K562 (cell line): ENCODE results near the gene MYOZ2. TPM values are rescaled to one million over a fixed set of nuclear protein-coding genes. Genes with fewer than 3 reads are reported as not detected.

ENCODE experiments used
- ATAC-seq: fragments of 200-7000 bp; cut with Tn5 transposase; 3 replicates; pipeline ENCODE4 v1.9.1; 2020; ENCODE audit warnings: moderate library complexity
- BruUV-seq: library from RNA; stranded (reverse); fragments of 400-500 nt; replicated peaks from 2 replicates; lab custom pipeline; 2021; lab: Mats Ljungman, UMichigan
- CTCF ChIA-PET: fragments of 300-600 bp; formaldehyde crosslinking; extraction: SDS; loops from one replicate; lab custom pipeline; 2021; ENCODE audit warnings: low intra/inter-chr PET ratio; lab: Yijun Ruan, JAX
- POLR2A ChIA-PET: fragments of 300-600, 350-650 bp; sonication (Branson Sonifier 250); formaldehyde crosslinking; extraction: SDS; loops from one replicate; lab custom pipeline; 2021; ENCODE audit warnings: antibody characterized with exemption, inconsistent platforms; lab: Yijun Ruan, JAX
- DNase-seq, 4 experiments: peaks; one replicate each; pipeline versions ENCODE4 v3.0.0 to v3.0.0-alpha.2; 2011 to 2018; ENCODE audit warnings: low spot score in 3 of 4, mixed read lengths in 3 of 4; ENCODE audit errors: extremely low read depth in 1 of 4
- FAIRE-seq: peaks from 2 replicates; lab custom pipeline; 2011; peaks lifted over from hg19 to GRCh38; lab: Jason Lieb, UNC
- H2AFZ ChIP-seq: 2 replicates; pipeline ENCODE4 v1.6.0; 2011; ENCODE audit warnings: low read depth, low read length, control low read depth, inconsistent platforms
- H3K27ac ChIP-seq: fragments of 200-600 bp; 3 replicates; pipeline ENCODE4 v1.8.0; 2011; ENCODE audit warnings: low read depth, mild to moderate bottlenecking, control low read depth, inconsistent platforms, low read length, moderate library complexity, mixed read lengths; ENCODE audit errors: extremely low read depth
- H3K27me3 ChIP-seq, 2 experiments: fragments of 300-600 bp in 1 of 2; 2 replicates in 1 of 2; 3 replicates in 1 of 2; pipeline versions ENCODE4 v1.6.0 to v1.8.0; 2011; ENCODE audit warnings: inconsistent platforms in 2 of 2, low read length in 2 of 2, mild to moderate bottlenecking in 1 of 2, mixed read lengths in 1 of 2, moderate library complexity in 1 of 2; ENCODE audit not compliant: control insufficient read depth in 2 of 2, insufficient read depth in 2 of 2
- H3K36me3 ChIP-seq: fragments of 300-600 bp; 3 replicates; pipeline ENCODE4 v1.8.0; 2011; ENCODE audit warnings: mild to moderate bottlenecking, low read length, inconsistent platforms; ENCODE audit not compliant: control insufficient read depth, insufficient read depth
- H3K4me1 ChIP-seq, 2 experiments: fragments of 200-600 bp in 1 of 2; replicated peaks in 1 of 2; 2 replicates in 1 of 2; 3 replicates in 1 of 2; pipeline versions ENCODE4 v1.5.1 to v1.8.0; 2011; ENCODE audit warnings: inconsistent platforms in 2 of 2, low read length in 2 of 2, mild to moderate bottlenecking in 1 of 2, mixed read lengths in 1 of 2, moderate library complexity in 1 of 2; ENCODE audit not compliant: control insufficient read depth in 2 of 2, insufficient read depth in 2 of 2
- H3K4me2 ChIP-seq: 2 replicates; pipeline ENCODE4 v1.6.1; 2011; ENCODE audit warnings: low read length, control low read depth, inconsistent platforms, mixed read lengths; ENCODE audit not compliant: insufficient read depth
- H3K4me3 ChIP-seq: fragments of 200-600 bp; sonication (generic), shearing (Covaris generic); 2 replicates; pipeline ENCODE4 v1.5.1; 2016; ENCODE audit warnings: control low read depth, inconsistent platforms
- H3K79me2 ChIP-seq: fragments of 200-600 bp; 3 replicates; pipeline ENCODE4 v1.8.0; 2011; ENCODE audit warnings: low read length, inconsistent platforms; ENCODE audit not compliant: control insufficient read depth, insufficient read depth
- H3K9ac ChIP-seq, 2 experiments: 2 replicates each; pipeline versions ENCODE4 v1.6.0 to v1.6.1; 2011; ENCODE audit warnings: low read depth in 2 of 2, low read length in 2 of 2, control low read depth in 1 of 2, inconsistent platforms in 1 of 2, mild to moderate bottlenecking in 1 of 2, mixed read lengths in 1 of 2; ENCODE audit not compliant: insufficient read depth in 1 of 2
- H3K9me1 ChIP-seq: one replicate; pipeline ENCODE4 v1.6.0; 2011; ENCODE audit warnings: inconsistent platforms, mild to moderate bottlenecking, low read length, moderate library complexity; ENCODE audit not compliant: control insufficient read depth, insufficient read depth
- H3K9me3 ChIP-seq: replicated peaks from 2 replicates; pipeline ENCODE4 v1.5.1; 2011; ENCODE audit warnings: low read depth, low read length, inconsistent platforms; ENCODE audit not compliant: control insufficient read depth, insufficient read depth
- H4K20me1 ChIP-seq: replicated peaks from 2 replicates; pipeline ENCODE4 v1.6.1; 2011; ENCODE audit warnings: low read length, inconsistent platforms, mixed read lengths; ENCODE audit not compliant: control insufficient read depth, insufficient read depth
- ARID2 ChIP-seq: fragments of 450-650 bp; IDR thresholded peaks from 2 replicates; pipeline ENCODE4 v1.6.1; 2017; ENCODE audit warnings: antibody characterized with exemption, mild to moderate bottlenecking
- CCNT2 ChIP-seq: IDR thresholded peaks from 2 replicates; pipeline ENCODE4 v1.6.1; 2011; ENCODE audit warnings: borderline replicate concordance, low read depth, mild to moderate bottlenecking, moderate library complexity, mixed read lengths, low read length; ENCODE audit not compliant: insufficient read length; ENCODE audit errors: extremely low read depth
- JUND ChIP-seq, 2 experiments: IDR thresholded peaks; 2 replicates in 1 of 2; 3 replicates in 1 of 2; pipeline ENCODE4 v1.6.1; 2011; ENCODE audit warnings: borderline replicate concordance in 2 of 2, low read depth in 2 of 2, low read length in 2 of 2, improper control_type of control experiment in 1 of 2, missing biosample characterization in 1 of 2, missing genetic modification characterization in 1 of 2, missing genetic modification reagents in 1 of 2
- MTF1 ChIP-seq: fragments of 250-450 bp; sonication (Bioruptor Pico); IDR thresholded peaks from 2 replicates; pipeline ENCODE4 v1.9.0; 2021; ENCODE audit warnings: moderate library complexity, mild to moderate bottlenecking, inconsistent platforms, borderline replicate concordance
- PHB ChIP-seq: fragments of 250-450 bp; sonication (Bioruptor Pico); IDR thresholded peaks from 2 replicates; pipeline ENCODE4 v1.5.0; 2021
- RBM25 ChIP-seq: fragments of 200-400 bp; formaldehyde crosslinking; IDR thresholded peaks from 2 replicates; pipeline ENCODE4 v1.6.1; 2018; ENCODE audit warnings: low read length, low read depth, moderate library complexity; ENCODE audit not compliant: severe bottlenecking
- SRF ChIP-seq, 2 experiments: fragments of 250-450, 450-650 bp in 1 of 2; sonication (Bioruptor Pico) in 1 of 2; sonication (generic) in 1 of 2; formaldehyde crosslinking; IDR thresholded peaks; 2 replicates each; pipeline versions ENCODE4 v1.5.0 to v1.5.1; 2020 to 2022; ENCODE audit warnings: mild to moderate bottlenecking in 1 of 2, missing genetic modification reagents in 1 of 2
- ZNF146 ChIP-seq: IDR thresholded peaks from one replicate; pipeline ENCODE4 v1.6.1; 2018; ENCODE audit warnings: missing compliant biosample characterization; ENCODE audit not compliant: unreplicated experiment
- ZNF24 ChIP-seq: fragments of 450-650 bp; IDR thresholded peaks from 2 replicates; pipeline ENCODE4 v1.6.1; 2016
- ZNF316 ChIP-seq: fragments of 450-650 bp; IDR thresholded peaks from 2 replicates; pipeline ENCODE4 v1.6.1; 2016
- WGBS: fragments of 100-300 bp; shearing (Covaris generic); methylation state at CpG from one replicate; pipeline ENCODE4 v1.1.6; 2016; ENCODE audit warnings: low coverage, mixed read lengths; ENCODE audit not compliant: insufficient coverage; ENCODE audit errors: missing lambda C conversion rate; 5-methylcytosine and 5-hydroxymethylcytosine counted together
- in situ Hi-C: fragments of 300-500 bp; cut with MboI; formaldehyde crosslinking; loops from 4 replicates; pipeline ENCODE4 v1.15.0; 2018; ENCODE audit warnings: inconsistent platforms, mixed read lengths
- intact Hi-C: fragments of 100-400 bp; cut with micrococcal nuclease; formaldehyde crosslinking; loops from 2 replicates; pipeline ENCODE4 v1.14.2; 2022
- polyA plus RNA-seq, 8 experiments: library from polyadenylated mRNA; depleted of rRNA in 4 of 8; stranded (reverse) in 5 of 8; unstranded in 3 of 8; fragments of >200 nt; fragmentation: Nextera tagmentation in 2 of 8; fragmentation: Illumina TruSeq in 1 of 8; extraction: Ambion mirVana in 2 of 8; extraction: Trizol in 1 of 8; gene quantifications; 2 replicates each; pipeline versions ENCODE4 v1.2.1 to v1.2.3, GENCODE V29; 2011 to 2014; ENCODE audit warnings: inconsistent platforms in 1 of 8, missing spikeins in 1 of 8
- total RNA-seq, 7 experiments: library from RNA; depleted of rRNA in 6 of 7; stranded (reverse); fragments of >200 nt in 6 of 7; fragmentation: Illumina TruSeq in 2 of 7; extraction: Trizol in 2 of 7; gene quantifications; 2 replicates each; pipeline versions ENCODE4 v1.2.1 to v1.2.3, GENCODE V29; 2011 to 2021; ENCODE audit warnings: low replicate concordance in 1 of 7
- TF ChIP-seq, protein P1 (sequence below): fragments of 250-450 bp; sonication (Bioruptor Pico); IDR thresholded peaks from 2 replicates; pipeline ENCODE4 v1.4.0; 2020; ENCODE audit warnings: mild to moderate bottlenecking

The MYOZ2 gene
- total and polyA plus RNA-seq, 9 of the 15 experiments (the other 6 are each of a cell fraction or from before 2014, with no cell fraction given) = not detected

DNA sequence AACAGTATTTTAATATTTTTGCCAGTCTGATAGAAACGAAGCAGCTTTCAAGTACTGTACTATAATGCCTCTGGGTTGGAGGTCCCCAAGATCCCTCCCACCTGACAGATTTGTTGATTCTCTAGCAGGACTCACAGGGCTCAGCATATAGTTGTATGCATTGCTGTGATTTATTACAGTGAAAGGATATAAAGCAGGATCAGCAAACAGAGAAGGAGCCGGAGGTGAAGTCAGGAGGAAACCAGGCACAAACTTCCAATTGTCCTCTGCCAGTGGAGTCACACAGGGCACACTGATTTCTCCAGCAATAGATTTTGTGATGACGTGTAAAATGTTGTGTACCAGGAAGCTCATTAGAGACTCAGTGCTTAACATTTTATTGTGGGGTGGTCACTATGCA lies 95.9 kb downstream of the MYOZ2 start:
- no TSS peak for BruUV-seq
- Histone ChIP-seq H3K27ac (no peak overlapping the region), H3K9ac (no peak overlapping the region), H3K27me3 (no peaks in the 10 kb centered on the region), H2AFZ (no peak overlapping the region), H3K36me3 (no peaks in the 10 kb centered on the region), H3K9me3 (no peaks in the 10 kb centered on the region), H3K79me2 (peaks cover 6% of the 10 kb centered on the region; the same call in 2 of the 3 replicates), H3K4me2 (no peak overlapping the region), H3K9me1 (no peaks in the 10 kb centered on the region), H3K4me3 (no peak overlapping the region), H4K20me1 (no peaks in the 10 kb centered on the region), H3K4me1 (peaks cover 2 to 4% of the 10 kb centered on the region in 2 experiments; a peak in 2 of 5 replicates)
- intact Hi-C loops (no loop called here), in situ Hi-C loops (no loop called here)
- FAIRE-seq (no peak), DNase-seq (no peak), ATAC-seq (no peak)
- 45% methylated on average over 3 of the region's 3 CpGs for WGBS
- CTCF ChIA-PET = no interaction called here
- POLR2A ChIA-PET = no interaction called here
- TF ChIP-seq CCNT2 (no peak), JUND (IDR thresholded peaks at IDR 0.05; ENCODE audit: borderline replicate concordance, low read depth, low read length) (no peak), JUND (tag; IDR thresholded peaks at IDR 0.05; ENCODE audit: borderline replicate concordance, low read depth, low read length) (no peak), SRF (CRISPR knock-in tag; IDR thresholded peaks at IDR 0.05) (no peak), MTF1 (CRISPR knock-in tag) (no peak)

- no peak for ATAC-seq
- TF ChIP-seq RBM25 = peak; percentile 22
- peak; percentile 68 for TF ChIP-seq ZNF146 (CRISPR knock-in tag)
- no peak for TF ChIP-seq PHB (CRISPR knock-in tag)
- TF ChIP-seq ZNF316 = 0 out of 2 replicates have a peak, but pooled peaks have one; percentile 1
- no peak for TF ChIP-seq ARID2
- TF ChIP-seq ZNF24 = peak; percentile 66; the same call in 1 of the 2 replicates
- TF ChIP-seq, protein P1, sequence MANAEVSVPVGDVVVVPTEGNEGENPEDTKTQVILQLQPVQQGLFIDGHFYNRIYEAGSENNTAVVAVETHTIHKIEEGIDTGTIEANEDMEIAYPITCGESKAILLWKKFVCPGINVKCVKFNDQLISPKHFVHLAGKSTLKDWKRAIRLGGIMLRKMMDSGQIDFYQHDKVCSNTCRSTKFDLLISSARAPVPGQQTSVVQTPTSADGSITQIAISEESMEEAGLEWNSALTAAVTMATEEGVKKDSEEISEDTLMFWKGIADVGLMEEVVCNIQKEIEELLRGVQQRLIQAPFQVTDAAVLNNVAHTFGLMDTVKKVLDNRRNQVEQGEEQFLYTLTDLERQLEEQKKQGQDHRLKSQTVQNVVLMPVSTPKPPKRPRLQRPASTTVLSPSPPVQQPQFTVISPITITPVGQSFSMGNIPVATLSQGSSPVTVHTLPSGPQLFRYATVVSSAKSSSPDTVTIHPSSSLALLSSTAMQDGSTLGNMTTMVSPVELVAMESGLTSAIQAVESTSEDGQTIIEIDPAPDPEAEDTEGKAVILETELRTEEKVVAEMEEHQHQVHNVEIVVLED (CRISPR knock-in tag) = no peak
- no peak overlapping the region for H3K9ac ChIP-seq
- no peak overlapping the region for H3K27ac ChIP-seq
- no peaks in the 10 kb centered on the region for H4K20me1 ChIP-seq
- BruUV-seq = no TSS peak
- ChIA-PET POLR2A (no interaction called here), CTCF (no interaction called here)
- no peaks in the 10 kb centered on the region for H3K9me1 ChIP-seq
- 94% methylated on average over 1 of the region's 1 CpG for WGBS
- H3K4me1 ChIP-seq = peaks cover 2 to 4% of the 10 kb centered on the region in 2 experiments; a peak in 2 of 5 replicates
- no peak for FAIRE-seq
- no peaks in the 10 kb centered on the region for H3K27me3 ChIP-seq
- H3K36me3 ChIP-seq = no peaks in the 10 kb centered on the region
- intact Hi-C loops = no loop called here
- no peak for DNase-seq
- no peak overlapping the region for H2AFZ ChIP-seq
- H3K4me2 ChIP-seq = no peak overlapping the region
- H3K9me3 ChIP-seq = no peaks in the 10 kb centered on the region
- in situ Hi-C loops = no loop called here
- H3K4me3 ChIP-seq = no peak overlapping the region
- H3K79me2 ChIP-seq = peaks cover 6% of the 10 kb centered on the region; the same call in 2 of the 3 replicates
Measured at GRCh38 chr4:119232286-119232685, 96.7 kb downstream of the MYOZ2 start.
